ENCODE data around the gene CACNA2D3.
"Not testable (repeated sequence)": the region's sequence is repeated elsewhere in the genome, so short reads cannot be mapped to it uniquely, and the experiment has no call there.

The CACNA2D3 gene

GRCh38 chr3:54955496-54955895 is 833.1 kb downstream of the CACNA2D3 start:
- no peak for DNase-seq

GRCh38 chr3:54955941-54956340 is 833.6 kb downstream of the CACNA2D3 start:
- no peak for DNase-seq

- DNase-seq: no peak
These were observed 835.4 kb downstream of the CACNA2D3 start for GRCh38 chr3:54957711-54958110.

- no peak for DNase-seq
These were observed 837.7 kb downstream of the CACNA2D3 start for GRCh38 chr3:54960082-54960481.

- no peak for DNase-seq
These were observed 838.3 kb downstream of the CACNA2D3 start for GRCh38 chr3:54960701-54961100.

- no peak for DNase-seq
These were observed 839.8 kb downstream of the CACNA2D3 start for GRCh38 chr3:54962200-54962599.

GRCh38 chr3:54963641-54964040 is 841.3 kb downstream of the CACNA2D3 start:
- DNase-seq: no peak

GRCh38 chr3:54964081-54964480 is 841.7 kb downstream of the CACNA2D3 start:
- no peak for DNase-seq

GRCh38 chr3:54965746-54966145 is 843.4 kb downstream of the CACNA2D3 start:
- DNase-seq: no peak

GRCh38 chr3:54966979-54967378 is 844.6 kb downstream of the CACNA2D3 start:
- DNase-seq: no peak

- no peak for DNase-seq
These were observed 845.4 kb downstream of the CACNA2D3 start for GRCh38 chr3:54967731-54968161.

- no peak for DNase-seq
These were observed 846.3 kb downstream of the CACNA2D3 start for GRCh38 chr3:54968546-54969172.

GRCh38 chr3:54969652-54970051 is 847.3 kb downstream of the CACNA2D3 start:
- DNase-seq: no peak

- no peak for DNase-seq
These were observed 848.5 kb downstream of the CACNA2D3 start for GRCh38 chr3:54970895-54971294.

- DNase-seq: no peak
These were observed 855.1 kb downstream of the CACNA2D3 start for GRCh38 chr3:54977439-54977838.

GRCh38 chr3:54977946-54978345 is 855.6 kb downstream of the CACNA2D3 start:
- not testable (repeated sequence) for DNase-seq

- no peak for DNase-seq
These were observed 860.5 kb downstream of the CACNA2D3 start for GRCh38 chr3:54982807-54983206.

- DNase-seq: no peak
These were observed 861.1 kb downstream of the CACNA2D3 start for GRCh38 chr3:54983266-54984099.

GRCh38 chr3:54985856-54986255 is 863.5 kb downstream of the CACNA2D3 start:
- DNase-seq: no peak

- no peak for DNase-seq
These were observed 863.9 kb downstream of the CACNA2D3 start for GRCh38 chr3:54986294-54986693.

GRCh38 chr3:54987719-54988118 is 865.4 kb downstream of the CACNA2D3 start:
- DNase-seq: no peak

- no peak for DNase-seq
These were observed 866.0 kb downstream of the CACNA2D3 start for GRCh38 chr3:54988302-54988837.

- DNase-seq: no peak
These were observed 866.7 kb downstream of the CACNA2D3 start for GRCh38 chr3:54988838-54989630.
